IMR-90 (cell line): Measurements from ENCODE around the gene SLC4A7. TPM values are rescaled to one million over a fixed set of nuclear protein-coding genes. Genes with fewer than 3 reads are reported as not detected.

ENCODE experiments used
- ATAC-seq: fragments of 200-7000 bp; cut with Tn5 transposase; 2 replicates; pipeline ENCODE4 v1.9.1; 2020; ENCODE audit warnings: low read depth, mild to moderate bottlenecking, moderate library complexity
- BruUV-seq: library from RNA; stranded (reverse); fragments of 400-500 nt; replicated peaks from 2 replicates; lab custom pipeline; 2021; lab: Mats Ljungman, UMichigan
- CTCF ChIA-PET: fragments of 300-600 bp; formaldehyde crosslinking; extraction: SDS; loops from one replicate; lab custom pipeline; 2021; ENCODE audit warnings: antibody characterized with exemption; lab: Yijun Ruan, JAX
- POLR2A ChIA-PET: fragments of 300-600 bp; sonication (Branson Sonifier 250); formaldehyde crosslinking; loops from one replicate; lab custom pipeline; 2022; ENCODE audit warnings: antibody characterized with exemption; ENCODE audit not compliant: unreplicated experiment; lab: Charles Lee
- DNase-seq: peaks from one replicate; pipeline ENCODE4 v3.0.0; 2013
- H2AFZ ChIP-seq: replicated peaks from 2 replicates; pipeline ENCODE3; 2013; ENCODE audit warnings: low read length, mild to moderate bottlenecking; ENCODE audit not compliant: poor library complexity
- H2AK5ac ChIP-seq: 2 replicates; pipeline ENCODE4 v1.6.1; 2013; ENCODE audit warnings: low read depth, low read length, inconsistent platforms
- H2AK9ac ChIP-seq: replicated peaks from 2 replicates; pipeline ENCODE3; 2013; ENCODE audit warnings: mild to moderate bottlenecking, low read depth, low read length, moderate library complexity; ENCODE audit not compliant: poor library complexity
- H2BK120ac ChIP-seq: 2 replicates; pipeline ENCODE4 v1.6.1; 2013; ENCODE audit warnings: low read depth, low read length, inconsistent platforms
- H2BK15ac ChIP-seq: 3 replicates; pipeline ENCODE4 v1.6.1; 2013; ENCODE audit warnings: low read depth, low read length, inconsistent platforms
- H2BK20ac ChIP-seq: 2 replicates; pipeline ENCODE4 v1.6.1; 2013; ENCODE audit warnings: low read depth, mild to moderate bottlenecking, inconsistent platforms, low read length, moderate library complexity
- H2BK5ac ChIP-seq: 2 replicates; pipeline ENCODE4 v1.6.1; 2013; ENCODE audit warnings: mild to moderate bottlenecking, low read depth, low read length, inconsistent platforms; ENCODE audit not compliant: poor library complexity, severe bottlenecking
- H3K14ac ChIP-seq: replicated peaks from 2 replicates; pipeline ENCODE4 v1.6.1; 2013; ENCODE audit warnings: low read depth, low read length, inconsistent platforms
- H3K18ac ChIP-seq: 2 replicates; pipeline ENCODE4 v1.6.1; 2013; ENCODE audit warnings: low read depth, low read length, control low read depth
- H3K23ac ChIP-seq: 2 replicates; pipeline ENCODE4 v1.6.1; 2013; ENCODE audit warnings: low read depth, low read length, inconsistent platforms
- H3K27ac ChIP-seq: 2 replicates; pipeline ENCODE4 v1.5.1; 2013; ENCODE audit warnings: mild to moderate bottlenecking, control low read depth, low read length; ENCODE audit not compliant: insufficient read depth
- H3K27me3 ChIP-seq: 2 replicates; pipeline ENCODE4 v1.6.1; 2013; ENCODE audit warnings: low read length; ENCODE audit not compliant: control insufficient read depth, insufficient read depth
- H3K36me3 ChIP-seq: 2 replicates; pipeline ENCODE4 v1.6.1; 2013; ENCODE audit warnings: low read length, mixed read lengths; ENCODE audit not compliant: control insufficient read depth, insufficient read depth
- H3K4ac ChIP-seq: 2 replicates; pipeline ENCODE4 v1.6.1; 2013; ENCODE audit warnings: low read depth, low read length, inconsistent platforms
- H3K4me1 ChIP-seq: 2 replicates; pipeline ENCODE4 v1.6.1; 2013; ENCODE audit warnings: low read length, mixed read lengths; ENCODE audit not compliant: control insufficient read depth, insufficient read depth
- H3K4me2 ChIP-seq: 2 replicates; pipeline ENCODE4 v1.6.1; 2013; ENCODE audit warnings: low read depth, mild to moderate bottlenecking, control low read depth, low read length, moderate library complexity
- H3K4me3 ChIP-seq: 2 replicates; pipeline ENCODE4 v1.5.1; 2013; ENCODE audit warnings: low read depth, mild to moderate bottlenecking, control low read depth, low read length, moderate library complexity; ENCODE audit not compliant: insufficient read depth
- H3K56ac ChIP-seq: 2 replicates; pipeline ENCODE4 v1.6.1; 2013; ENCODE audit warnings: low read length, inconsistent platforms; ENCODE audit not compliant: insufficient read depth; ENCODE audit errors: extremely low read depth
- H3K79me1 ChIP-seq, 2 experiments: 2 replicates each; pipeline ENCODE4 v1.6.1; 2013; ENCODE audit warnings: low read length in 2 of 2, inconsistent platforms in 1 of 2, low read depth in 1 of 2
- H3K9ac ChIP-seq: 2 replicates; pipeline ENCODE4 v1.6.1; 2013; ENCODE audit warnings: low read depth, low read length, control low read depth
- H3K9me1 ChIP-seq: 2 replicates; pipeline ENCODE4 v1.6.1; 2013; ENCODE audit warnings: low read length, inconsistent platforms; ENCODE audit not compliant: insufficient read depth
- H3K9me3 ChIP-seq: 2 replicates; pipeline ENCODE4 v1.6.1; 2013; ENCODE audit warnings: low read length; ENCODE audit not compliant: control insufficient read depth, insufficient read depth
- H4K20me1 ChIP-seq: 2 replicates; pipeline ENCODE4 v1.6.1; 2013; ENCODE audit warnings: low read length, inconsistent platforms; ENCODE audit not compliant: insufficient read depth
- H4K5ac ChIP-seq: 2 replicates; pipeline ENCODE4 v1.6.1; 2013; ENCODE audit warnings: mild to moderate bottlenecking, low read depth, low read length, control low read depth
- H4K8ac ChIP-seq, 2 experiments: 2 replicates each; pipeline ENCODE4 v1.6.1; 2013; ENCODE audit warnings: low read depth in 2 of 2, low read length in 2 of 2, control low read depth in 1 of 2, inconsistent platforms in 1 of 2
- H4K91ac ChIP-seq: 2 replicates; pipeline ENCODE4 v1.6.1; 2013; ENCODE audit warnings: low read depth, low read length, inconsistent platforms; ENCODE audit not compliant: insufficient read depth
- MAFK ChIP-seq: IDR thresholded peaks from 2 replicates; pipeline ENCODE4 v1.6.1; 2012; ENCODE audit warnings: low read depth, low read length, improper control_type of control experiment
- MAZ ChIP-seq: IDR thresholded peaks from 2 replicates; pipeline ENCODE4 v1.6.1; 2012; ENCODE audit warnings: low read depth, mild to moderate bottlenecking, low read length, improper control_type of control experiment, moderate library complexity, borderline replicate concordance
- WGBS, 2 experiments: methylation state at CpG; one replicate each; pipeline versions ENCODE4 v1.1.5 to v1.1.7; 2013; ENCODE audit warnings: missing lambda C conversion rate in 2 of 2; ENCODE audit not compliant: insufficient read length in 1 of 2; ENCODE audit errors: extremely low coverage in 2 of 2; 5-methylcytosine and 5-hydroxymethylcytosine counted together
- dilution Hi-C: fragments of 300-500 bp; cut with HindIII; formaldehyde crosslinking; loops from one replicate; pipeline ENCODE4 v1.14.3; 2018; ENCODE audit warnings: low sequenced_read_pairs; ENCODE audit not compliant: unreplicated experiment
- in situ Hi-C: fragments of 300-500 bp; cut with MboI; formaldehyde crosslinking; loops from 3 replicates; pipeline ENCODE4 v1.14.3; 2019; ENCODE audit warnings: low sequenced_read_pairs, inconsistent platforms, mixed read lengths
- intact Hi-C: fragments of 100-400 bp; cut with micrococcal nuclease; formaldehyde crosslinking; loops from 2 replicates; pipeline ENCODE4 v1.10.0; 2022
- polyA plus RNA-seq, 3 experiments: library from polyadenylated mRNA; depleted of rRNA; stranded (reverse); fragments of >200 nt; gene quantifications; 2 replicates each; pipeline ENCODE4 v1.2.3, GENCODE V29; 2012; ENCODE audit warnings: low replicate concordance in 1 of 3
- total RNA-seq: library from RNA; depleted of rRNA; stranded (reverse); fragments of >200 nt; gene quantifications from 2 replicates; pipeline ENCODE4 v1.2.3, GENCODE V29; 2012

SLC4A7 gene
- total and polyA plus RNA-seq, 2 of the 4 experiments (the other 2 are of a cell fraction) = 17.7 to 50.4 TPM

- TF ChIP-seq MAZ = no peak
- TF ChIP-seq MAFK = peak; percentile 81
- ChIA-PET POLR2A (interaction anchor here (1.1 kb wide), 1 partner anchor 54 kb away, joined by 3 read pairs; the partner anchor contains the start of gene SLC4A7), CTCF (interaction anchor here (0.6 kb wide), 1 partner anchor 251 kb away, joined by 3 read pairs; no protein-coding TSS in a partner anchor)
- H3K4me1 ChIP-seq = peaks cover 5% of the 10 kb centered on the region
- no peak overlapping the region for H3K56ac ChIP-seq
- H3K36me3 ChIP-seq = peaks cover 17% of the 10 kb centered on the region
- H2BK5ac ChIP-seq = no peak overlapping the region
- H3K4me3 ChIP-seq = no peak overlapping the region
- H4K5ac ChIP-seq = no peak overlapping the region
- no peak overlapping the region for H3K27ac ChIP-seq
- no peak overlapping the region for H4K91ac ChIP-seq
- no CpG with 5 or more reads among the region's 2 CpGs for WGBS, 2 experiments
- ATAC-seq = no peak
- BruUV-seq = no TSS peak
- DNase-seq = no peak
- H2AK9ac ChIP-seq = no peak overlapping the region
- no peaks in the 10 kb centered on the region for H3K27me3 ChIP-seq
- intact Hi-C loops = loop anchor here (5.0 kb wide), 2 partner anchors 102 to 252 kb away; no protein-coding TSS in a partner anchor
- no peak overlapping the region for H2AFZ ChIP-seq
- no peak overlapping the region for H4K8ac ChIP-seq
- no peak overlapping the region for H2AK5ac ChIP-seq
- H2BK120ac ChIP-seq = no peak overlapping the region
- H3K79me1 ChIP-seq = peaks cover 16 to 36% of the 10 kb centered on the region in 2 experiments
- H3K9ac ChIP-seq = no peak overlapping the region
- peaks cover 12% of the 10 kb centered on the region for H3K9me1 ChIP-seq
- no peak overlapping the region for H2BK15ac ChIP-seq
- no peak overlapping the region for H3K14ac ChIP-seq
- no peak overlapping the region for H2BK20ac ChIP-seq
- no peak overlapping the region for H3K4ac ChIP-seq
- H3K18ac ChIP-seq = no peak overlapping the region
- dilution Hi-C loops = no loop called here
- H3K4me2 ChIP-seq = no peak overlapping the region
- no peak overlapping the region for H3K23ac ChIP-seq
- H4K20me1 ChIP-seq = peaks cover 18% of the 10 kb centered on the region
- in situ Hi-C loops = no loop called here
- H3K9me3 ChIP-seq = no peaks in the 10 kb centered on the region
These were observed 54.3 kb downstream of the SLC4A7 start for GRCh38 chr3:27429909-27430308.
